ENCODE results near the gene STON1. TPM values are rescaled to one million over a fixed set of nuclear protein-coding genes. Genes with fewer than 3 reads are reported as not detected.

The STON1 gene
- total RNA-seq, 1 donor from 2014 or later, result 48.1 TPM

- peaks cover 0 to 11% of the 10 kb centered on the region in 2 donors for H3K36me3 ChIP-seq
Measured at GRCh38 chr2:48488545-48488944, 41.4 kb upstream of the STON1 start.

GRCh38 chr2:48496849-48497248, 33.1 kb upstream of the STON1 start:
- TF ChIP-seq POLR2A (IDR thresholded peaks at IDR 0.05) (no peak), CTCF (IDR thresholded peaks at IDR 0.05) (no peak), POLR2AphosphoS5 (IDR thresholded peaks at IDR 0.05; ENCODE audit: insufficient read depth in 1 of 2, low read depth in 1 of 2) (no peak)
- no peaks in the 10 kb centered on the region for H3K4me1 ChIP-seq
- DNase-seq (ENCODE audit: extremely low spot score in 2 of 2), result no peak
- H3K9me3 ChIP-seq, result no peaks in the 10 kb centered on the region
- no peak overlapping the region for H3K27ac ChIP-seq
- H3K27me3 ChIP-seq, result no peaks in the 10 kb centered on the region
- peaks cover 0 to 8% of the 10 kb centered on the region in 2 donors for H3K36me3 ChIP-seq
- no peak overlapping the region for H3K4me3 ChIP-seq
- intact Hi-C loops (cut with DNase I), result no loop called here

More at GRCh38 chr2:48488545-48488944, 41.4 kb upstream of the STON1 start:
- no peaks in the 10 kb centered on the region for H3K4me1 ChIP-seq
- H3K27ac ChIP-seq, result no peak overlapping the region
- DNase-seq (ENCODE audit: extremely low spot score in 2 of 2), result no peak
- TF ChIP-seq CTCF (IDR thresholded peaks at IDR 0.05) (no peak), POLR2AphosphoS5 (IDR thresholded peaks at IDR 0.05; ENCODE audit: insufficient read depth in 1 of 2, low read depth in 1 of 2) (no peak), POLR2A (IDR thresholded peaks at IDR 0.05) (no peak)
- intact Hi-C loops (cut with DNase I), result no loop called here
- no peak overlapping the region for H3K4me3 ChIP-seq
- no peaks in the 10 kb centered on the region for H3K27me3 ChIP-seq
- H3K9me3 ChIP-seq, result no peaks in the 10 kb centered on the region

GRCh38 chr2:48504647-48505327, 25.2 kb upstream of the STON1 start:
- H3K27me3 ChIP-seq, result no peaks in the 10 kb centered on the region
- peaks cover 0 to 14% of the 10 kb centered on the region in 2 donors for H3K36me3 ChIP-seq
- no peak for DNase-seq (ENCODE audit: extremely low spot score in 2 of 2)
- no peak overlapping the region for H3K4me3 ChIP-seq
- peaks cover 8% of the 10 kb centered on the region for H3K4me1 ChIP-seq
- no peaks in the 10 kb centered on the region for H3K9me3 ChIP-seq
- intact Hi-C loops (cut with DNase I), result no loop called here
- no peak overlapping the region for H3K27ac ChIP-seq
- TF ChIP-seq POLR2A (IDR thresholded peaks at IDR 0.05) (no peak), POLR2AphosphoS5 (IDR thresholded peaks at IDR 0.05; ENCODE audit: insufficient read depth in 1 of 2, low read depth in 1 of 2) (no peak), CTCF (IDR thresholded peaks at IDR 0.05) (no peak)

GRCh38 chr2:48507111-48507510, 22.8 kb upstream of the STON1 start:
- H3K27me3 ChIP-seq, result no peaks in the 10 kb centered on the region
- H3K4me3 ChIP-seq, result no peak overlapping the region
- no peaks in the 10 kb centered on the region for H3K9me3 ChIP-seq
- peaks cover 20% of the 10 kb centered on the region for H3K4me1 ChIP-seq
- H3K27ac ChIP-seq, result no peak overlapping the region
- no peak for TF ChIP-seq POLR2AphosphoS5 (IDR thresholded peaks at IDR 0.05; ENCODE audit: insufficient read depth in 1 of 2, low read depth in 1 of 2)
- TF ChIP-seq POLR2A (IDR thresholded peaks at IDR 0.05), result no peak
- no peak for TF ChIP-seq CTCF (IDR thresholded peaks at IDR 0.05)
- DNase-seq (ENCODE audit: extremely low spot score in 2 of 2), result no peak
- intact Hi-C loops (cut with DNase I), result no loop called here
- H3K36me3 ChIP-seq, result peaks cover 0 to 17% of the 10 kb centered on the region in 2 donors

- Histone ChIP-seq H3K4me3 (no peak overlapping the region), H3K36me3 (peaks cover 0 to 26% of the 10 kb centered on the region in 2 donors), H3K9me3 (no peaks in the 10 kb centered on the region), H3K4me1 (peaks cover 20% of the 10 kb centered on the region), H3K27me3 (no peaks in the 10 kb centered on the region), H3K27ac (peak overlapping the region; percentile 65)
- DNase-seq (ENCODE audit: extremely low spot score in 2 of 2), result no peak
- intact Hi-C loops (cut with DNase I), result no loop called here
- TF ChIP-seq POLR2AphosphoS5 (IDR thresholded peaks at IDR 0.05; ENCODE audit: insufficient read depth in 1 of 2, low read depth in 1 of 2), result no peak
- TF ChIP-seq CTCF (IDR thresholded peaks at IDR 0.05), result no peak
- no peak for TF ChIP-seq POLR2A (IDR thresholded peaks at IDR 0.05)
Measured at GRCh38 chr2:48508461-48509124, 21.4 kb upstream of the STON1 start.

All from vagina (tissue), 2 donors.